GM21360 (cell line): ENCODE data around the gene UBAC1.
"Not testable (repeated sequence)": the region's sequence is repeated elsewhere in the genome, so short reads cannot be mapped to it uniquely, and the experiment has no call there.

Experiments used
- ATAC-seq: cut with Tn5 transposase; IDR thresholded peaks from one replicate; pipeline ENCODE4 v1.9.1; 2021; ENCODE audit warnings: mild to moderate bottlenecking, moderate library complexity; ENCODE audit not compliant: unreplicated experiment

The UBAC1 gene

DNA sequence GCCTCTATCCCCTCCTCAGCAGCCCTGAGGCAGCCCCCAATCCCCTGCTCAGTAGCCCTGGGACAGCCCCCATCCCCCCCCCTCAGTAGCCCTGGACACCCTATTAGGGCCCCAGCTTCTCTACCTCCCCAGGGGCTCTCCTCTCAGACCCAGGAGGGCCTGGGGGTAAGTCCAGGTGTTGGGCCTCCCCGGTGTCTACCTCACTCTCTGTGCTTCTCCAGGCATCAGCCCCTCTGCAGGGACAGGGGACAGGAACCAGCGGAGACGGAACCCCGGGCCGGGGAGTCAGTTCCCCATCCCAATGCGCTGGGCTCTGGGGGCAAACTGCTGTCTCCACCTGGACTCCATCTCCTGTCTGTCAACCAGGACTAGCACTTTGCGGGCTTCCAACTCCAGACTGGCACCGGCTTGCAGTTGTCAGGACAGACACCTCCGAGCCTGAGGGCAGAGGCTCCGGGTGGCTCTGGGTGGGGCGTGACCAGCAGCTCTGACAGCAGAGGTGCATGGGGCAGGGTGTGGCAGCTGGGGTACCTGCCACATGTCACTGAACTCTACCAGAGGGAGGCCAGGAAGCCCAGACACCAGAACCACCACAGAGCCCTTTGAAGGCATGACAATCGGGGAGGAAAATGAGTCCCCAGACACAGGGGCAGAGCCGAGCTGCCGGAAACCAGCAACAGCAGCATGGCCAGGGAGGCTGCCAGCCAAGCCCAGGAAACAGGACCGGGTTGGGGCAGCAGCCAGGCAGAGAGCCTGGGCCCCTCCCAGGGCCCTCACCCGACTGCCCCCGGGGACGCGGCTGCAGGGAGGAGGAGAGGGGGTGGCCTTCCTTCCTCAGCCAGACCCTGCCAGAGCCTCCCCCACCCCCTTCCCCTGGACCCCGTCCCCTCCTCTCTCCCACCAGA is 17.7 kb upstream of the UBAC1 start:
- no peak for ATAC-seq

DNA sequence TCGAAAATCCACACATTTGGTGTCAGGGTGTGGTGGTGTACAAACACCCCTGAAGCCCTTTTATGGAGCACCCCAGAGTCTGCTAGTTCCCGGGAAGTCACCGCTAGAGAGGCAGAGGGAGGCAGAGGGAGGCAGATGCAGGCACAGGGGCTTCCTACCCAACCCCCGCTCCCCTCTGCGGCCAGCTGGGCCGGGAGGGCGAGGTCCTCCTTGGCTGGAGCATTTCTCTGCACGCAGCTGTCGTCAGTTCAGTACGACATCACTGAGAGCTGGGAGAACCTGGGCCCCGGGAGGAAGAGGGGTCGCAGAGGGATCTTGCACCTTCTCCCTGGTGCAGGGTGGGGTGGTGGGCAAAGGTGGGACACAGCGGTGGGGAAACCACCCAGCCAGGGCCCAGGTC is 15.8 kb upstream of the UBAC1 start:
- no peak for ATAC-seq

DNA sequence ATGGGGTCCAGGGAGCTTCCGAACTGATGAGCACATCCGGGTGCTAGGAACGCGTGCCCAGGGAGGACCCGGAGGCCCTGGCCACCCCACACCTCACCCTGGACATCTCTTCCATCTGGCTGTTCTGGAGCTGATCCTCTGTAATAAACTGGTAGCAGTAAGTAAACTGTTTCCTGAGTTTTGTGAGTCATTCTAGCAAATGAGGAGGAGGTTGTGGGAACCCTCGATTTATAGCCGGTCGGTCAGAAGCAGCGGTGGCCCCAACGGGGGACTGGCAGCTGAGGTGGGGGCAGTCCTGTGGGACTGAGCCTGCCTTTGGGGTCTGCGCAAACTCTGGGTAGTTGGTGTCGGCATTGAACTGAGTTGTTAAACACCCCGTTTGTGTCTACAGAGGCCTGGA is 15.4 kb upstream of the UBAC1 start:
- no peak for ATAC-seq

DNA sequence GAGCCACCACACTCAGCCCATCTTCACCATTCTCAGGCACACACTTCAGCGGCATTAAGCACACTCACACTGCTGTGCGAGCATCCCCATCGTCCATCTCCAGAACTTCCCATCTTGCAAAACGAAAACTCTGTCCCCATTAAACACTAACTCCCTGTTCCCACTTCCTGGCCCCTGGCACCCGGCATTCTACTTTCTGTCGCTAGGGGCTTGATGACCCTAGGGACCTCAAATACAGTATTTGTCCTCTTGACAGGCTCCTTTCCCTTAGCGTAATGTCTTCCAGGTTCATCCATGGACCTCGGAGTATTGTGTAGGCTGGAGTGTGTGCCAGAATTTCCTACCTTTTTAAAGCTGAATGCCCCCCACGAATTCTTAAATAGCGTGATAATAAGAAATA is 14.7 kb upstream of the UBAC1 start:
- no peak for ATAC-seq

DNA sequence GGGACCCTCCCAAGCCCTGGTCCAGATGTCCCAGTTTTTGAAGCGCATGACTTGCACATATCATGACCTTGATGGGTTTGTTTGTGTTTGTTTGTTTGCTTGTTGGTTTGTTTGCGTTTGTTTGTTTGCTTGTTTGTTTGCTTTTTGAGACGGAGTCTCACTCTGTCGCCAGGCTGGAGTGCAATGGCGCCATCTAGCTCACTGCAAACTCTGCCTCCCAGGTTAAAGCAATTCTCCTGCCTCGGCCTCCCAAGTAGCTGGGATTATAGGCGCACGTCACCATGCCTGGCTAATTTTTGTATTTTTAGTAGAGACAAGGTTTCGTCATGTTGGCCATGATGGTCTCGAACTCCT is 13.0 kb upstream of the UBAC1 start:
- no peak for ATAC-seq

DNA sequence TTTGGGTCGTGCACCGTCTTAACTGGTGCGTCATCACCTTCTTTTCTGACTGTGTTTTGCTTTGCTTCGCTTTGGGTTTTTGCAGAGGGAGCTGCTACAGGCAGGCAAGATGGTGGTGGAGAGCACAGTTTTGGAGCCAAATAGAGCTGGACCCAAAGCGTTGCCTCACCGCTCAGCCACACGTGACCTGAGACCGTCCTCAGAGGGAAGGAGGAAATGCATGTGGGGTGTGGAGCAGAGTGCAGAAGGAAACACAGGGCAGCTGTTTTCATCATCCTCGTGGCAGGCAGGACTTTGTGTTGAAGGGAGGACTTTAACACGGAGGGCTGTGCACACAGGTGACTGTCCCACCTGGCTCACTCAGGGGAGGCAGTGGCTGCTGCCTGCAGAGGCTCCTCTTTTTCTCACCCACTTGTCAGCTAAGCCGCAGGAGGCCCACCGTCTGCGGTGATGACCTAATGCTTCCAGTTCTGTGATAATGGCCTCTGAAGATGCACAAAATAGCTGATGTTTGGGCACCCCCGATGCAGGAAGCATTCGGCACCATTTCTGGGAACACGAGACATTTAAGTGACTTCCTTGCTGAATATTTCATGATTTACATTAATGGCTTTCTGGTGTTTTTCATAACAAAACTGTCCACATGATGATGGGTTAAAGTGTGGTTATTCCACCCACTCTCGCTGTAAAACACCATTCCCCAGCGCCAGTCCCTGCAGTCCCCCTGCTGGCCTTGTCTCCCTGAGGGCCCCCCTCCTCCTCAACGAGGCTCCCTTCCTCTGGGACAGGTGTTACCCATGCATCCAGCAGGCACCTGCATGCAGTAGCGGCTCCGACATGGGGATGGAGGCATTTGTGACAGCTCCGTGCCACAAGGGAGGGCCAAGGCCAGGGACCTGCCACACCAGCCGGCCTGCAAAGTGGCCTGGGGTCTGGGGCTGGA is 12.4 kb upstream of the UBAC1 start:
- ATAC-seq = no peak

DNA sequence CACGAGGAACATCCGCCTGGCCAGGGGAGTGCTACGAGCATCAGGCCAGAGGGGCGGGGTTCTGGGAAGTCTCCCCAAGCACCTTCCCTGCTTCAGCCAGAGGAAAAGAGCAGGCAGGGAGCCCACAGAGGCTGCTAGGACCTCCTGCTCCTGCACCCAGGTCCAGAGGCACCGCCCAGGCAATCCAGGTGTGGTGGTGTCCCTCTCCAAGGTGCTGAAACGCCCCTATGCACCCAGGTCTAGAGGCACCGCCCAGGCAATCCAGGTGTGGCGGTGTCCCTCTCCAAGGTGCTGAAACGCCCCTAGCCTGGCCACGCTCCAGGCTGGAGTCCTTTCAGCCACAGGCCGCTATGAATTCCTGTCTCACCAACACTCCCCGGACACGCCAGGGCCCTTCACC is 10.7 kb upstream of the UBAC1 start:
- no peak for ATAC-seq

DNA sequence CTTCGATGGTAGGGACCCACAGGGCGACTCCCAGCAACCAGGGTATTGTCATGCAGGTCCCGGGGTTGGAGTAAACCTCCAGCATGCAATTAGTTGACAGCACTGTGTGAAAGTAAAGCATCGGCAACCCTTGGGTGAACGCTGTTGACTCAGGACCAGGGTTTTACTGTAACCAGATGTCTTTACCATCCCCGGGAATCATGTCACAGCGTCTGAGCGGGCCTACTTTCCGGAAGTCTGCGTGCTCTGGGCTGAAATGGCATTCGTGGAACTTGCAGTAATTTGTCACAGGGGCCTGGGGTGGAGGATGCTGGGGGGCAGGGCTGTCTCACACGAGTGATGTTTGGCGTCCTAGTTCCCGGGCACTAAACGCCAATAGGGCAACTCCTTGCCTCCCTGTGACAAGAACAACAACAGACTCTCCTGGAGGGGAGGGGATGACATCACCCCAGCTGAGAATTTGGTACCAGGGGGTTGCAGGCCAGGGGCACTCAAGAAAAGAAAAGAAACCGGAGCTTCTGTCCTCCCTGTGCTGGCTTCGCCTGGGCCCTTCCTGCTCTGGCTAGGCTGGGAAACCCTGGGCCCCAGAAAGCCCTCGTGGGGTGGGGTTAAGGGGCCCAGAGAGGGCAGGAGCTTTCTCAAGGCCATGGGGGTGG is 10.1 kb upstream of the UBAC1 start:
- no peak for ATAC-seq

DNA sequence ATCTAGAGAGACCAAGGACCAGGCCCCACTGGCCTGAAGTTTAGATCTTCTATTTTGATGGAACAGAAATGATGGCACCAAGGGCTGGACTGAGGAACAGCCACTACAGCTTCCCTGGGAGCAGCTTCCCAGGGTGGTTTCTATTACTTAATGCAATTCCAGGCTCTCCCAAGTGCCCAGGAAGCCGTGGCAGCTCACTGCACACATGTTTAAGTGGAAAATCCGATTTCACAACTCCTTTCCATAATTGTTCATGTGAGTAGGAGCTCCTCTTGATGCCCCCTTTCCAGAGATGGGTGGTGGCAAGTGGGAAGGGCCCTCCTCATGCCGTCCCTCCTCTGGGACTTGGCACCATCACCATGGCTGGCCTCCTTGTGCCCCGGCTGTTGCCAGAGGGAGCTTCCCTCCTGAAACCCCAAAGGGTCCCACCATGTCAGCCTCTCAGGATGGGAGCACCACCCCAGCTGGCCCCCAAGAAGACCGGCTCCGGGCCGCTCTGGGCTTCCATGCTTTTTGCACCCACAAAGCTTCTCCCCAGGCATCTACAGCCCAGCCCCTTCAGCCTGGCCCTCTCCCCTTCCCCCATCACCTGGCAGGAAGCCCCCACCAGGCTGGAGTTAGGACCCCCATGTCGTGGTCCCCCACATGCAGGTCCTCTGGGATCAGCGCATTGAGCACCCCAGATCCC is 9.1 kb upstream of the UBAC1 start:
- no peak for ATAC-seq

DNA sequence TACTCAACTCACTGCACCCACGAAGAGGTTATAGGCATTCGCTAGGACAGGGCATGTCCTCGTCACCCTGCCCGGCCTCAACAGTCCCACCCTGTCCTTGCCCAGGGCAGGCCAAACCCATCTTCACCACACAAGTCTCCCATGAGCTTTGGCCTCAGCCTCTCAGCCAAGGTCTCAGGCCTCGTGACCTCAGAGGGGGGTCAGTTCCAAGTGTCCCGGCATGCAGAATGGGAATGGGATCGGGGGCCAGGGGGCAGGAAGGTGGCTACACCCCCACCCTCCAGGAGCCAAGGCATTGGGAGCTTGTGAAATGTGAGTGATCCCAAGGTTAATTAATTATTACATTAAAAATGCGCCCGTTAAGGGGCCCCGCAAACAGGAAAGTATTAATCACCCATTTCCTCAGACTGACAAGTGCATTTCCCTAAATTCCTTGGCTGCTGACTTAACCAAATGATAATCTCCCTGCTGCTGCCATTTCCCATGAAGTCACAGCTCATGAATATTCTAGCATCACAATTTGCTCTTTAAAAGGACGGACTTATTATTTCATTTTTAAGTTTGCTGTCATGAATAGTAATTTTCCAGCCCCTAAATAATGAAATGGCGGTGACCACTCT is 8.0 kb upstream of the UBAC1 start:
- ATAC-seq = no peak

DNA sequence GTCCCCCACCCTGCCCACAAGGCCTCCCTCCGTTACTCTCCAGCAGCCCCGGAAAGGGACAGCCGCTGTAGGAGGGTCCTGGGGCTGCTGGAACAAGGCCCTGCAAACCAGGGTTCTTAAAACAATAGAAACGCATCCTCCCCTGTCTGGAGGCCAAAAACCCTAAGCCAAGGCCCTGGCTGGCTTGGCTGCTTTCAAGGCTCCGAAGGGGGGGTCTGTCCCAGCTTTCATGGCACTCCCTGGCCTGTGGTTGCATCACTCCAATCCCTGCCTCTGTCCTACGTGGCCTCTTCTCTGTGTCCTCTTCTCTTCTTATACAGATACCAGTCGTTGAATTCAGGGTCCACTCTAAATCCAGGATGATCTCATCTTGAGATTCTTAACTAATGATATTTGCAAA is 7.4 kb upstream of the UBAC1 start:
- no peak for ATAC-seq

DNA sequence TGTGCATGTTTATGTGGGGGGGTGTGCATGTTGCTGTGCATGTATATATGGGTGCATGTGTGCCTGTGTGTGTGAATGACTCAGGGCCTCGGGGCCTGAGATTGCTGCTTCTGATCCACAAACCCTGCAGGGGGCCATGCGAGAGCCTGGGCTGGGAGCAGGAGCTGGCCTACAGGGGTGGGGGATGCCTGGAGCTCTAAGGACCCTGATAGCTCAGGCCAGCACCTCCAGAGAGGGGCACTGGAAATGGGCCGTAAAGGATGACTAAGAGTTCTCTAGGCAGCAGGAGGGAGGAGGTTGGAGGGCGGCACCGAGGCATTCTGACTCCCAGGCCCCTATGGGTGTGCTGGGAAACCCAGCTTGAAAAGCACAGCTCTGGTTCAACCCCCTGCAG is 6.9 kb upstream of the UBAC1 start:
- no peak for ATAC-seq

DNA sequence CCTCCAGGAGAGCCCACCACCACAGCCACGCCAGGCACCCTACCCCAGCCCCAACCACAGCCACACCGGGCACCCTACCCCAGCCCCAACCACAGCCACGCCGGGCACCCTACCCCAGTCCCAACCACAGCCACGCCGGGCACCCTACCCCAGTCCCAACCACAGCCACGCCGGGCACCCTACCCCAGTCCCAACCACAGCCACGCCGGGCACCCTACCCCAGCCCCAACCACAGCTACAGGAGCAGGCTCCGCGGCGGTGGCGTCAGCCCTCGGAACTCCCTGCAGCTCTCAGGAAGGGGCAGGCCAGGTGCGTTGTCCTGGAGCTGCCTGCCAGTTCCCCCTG is 5.7 kb upstream of the UBAC1 start:
- ATAC-seq = not testable (repeated sequence)

DNA sequence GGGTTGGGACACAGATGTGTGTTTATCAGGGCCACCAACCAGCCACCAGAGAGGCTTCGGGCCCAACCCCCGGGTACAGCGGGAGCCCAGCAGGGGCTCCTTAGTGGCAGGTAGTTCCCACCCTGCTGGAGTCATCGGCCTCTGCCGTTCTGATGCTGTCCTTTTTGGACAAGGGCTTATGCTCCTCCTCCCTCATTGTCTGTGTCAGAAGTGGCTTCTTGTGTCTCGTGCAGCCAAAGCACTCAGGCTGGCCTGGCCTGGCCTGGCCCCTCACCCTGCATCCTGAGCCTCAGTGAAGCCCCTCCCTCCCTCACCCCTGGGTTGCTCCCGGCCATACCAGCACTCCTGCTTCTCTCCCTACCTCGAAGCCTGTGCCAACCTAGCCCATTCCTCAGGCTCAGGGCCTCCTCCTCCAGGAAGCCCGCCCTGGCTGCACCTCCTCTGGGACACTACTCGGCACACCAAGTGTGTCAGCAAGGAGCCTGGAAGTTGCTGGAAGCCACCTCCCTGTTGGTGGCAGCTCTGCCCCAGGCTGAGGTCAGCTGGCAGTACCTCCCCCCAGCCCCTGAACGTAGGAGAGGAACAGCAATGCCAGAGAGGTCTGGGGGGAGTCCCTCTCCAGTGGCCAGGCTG is 4.1 kb upstream of the UBAC1 start:
- ATAC-seq = no peak

DNA sequence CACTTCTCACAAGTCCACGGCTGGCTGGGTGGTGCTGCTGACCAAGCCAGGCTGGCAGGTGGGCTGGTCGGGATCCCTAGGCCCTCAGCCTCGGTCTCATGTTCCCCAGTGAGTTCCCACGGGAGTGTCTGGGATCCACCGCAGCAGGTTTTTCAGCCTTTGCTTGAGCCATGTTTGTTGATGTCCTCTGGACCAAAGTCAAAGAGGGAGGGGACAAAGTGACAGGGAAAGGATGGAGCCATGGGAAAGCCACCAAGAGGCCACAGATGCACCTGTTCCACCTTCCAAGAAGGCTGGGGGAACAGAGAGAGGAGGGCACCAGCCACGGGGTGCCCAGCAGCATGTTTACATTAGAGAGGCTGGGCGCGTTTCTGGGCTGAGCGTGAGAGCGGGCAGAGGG is 2.8 kb upstream of the UBAC1 start:
- no peak for ATAC-seq

DNA sequence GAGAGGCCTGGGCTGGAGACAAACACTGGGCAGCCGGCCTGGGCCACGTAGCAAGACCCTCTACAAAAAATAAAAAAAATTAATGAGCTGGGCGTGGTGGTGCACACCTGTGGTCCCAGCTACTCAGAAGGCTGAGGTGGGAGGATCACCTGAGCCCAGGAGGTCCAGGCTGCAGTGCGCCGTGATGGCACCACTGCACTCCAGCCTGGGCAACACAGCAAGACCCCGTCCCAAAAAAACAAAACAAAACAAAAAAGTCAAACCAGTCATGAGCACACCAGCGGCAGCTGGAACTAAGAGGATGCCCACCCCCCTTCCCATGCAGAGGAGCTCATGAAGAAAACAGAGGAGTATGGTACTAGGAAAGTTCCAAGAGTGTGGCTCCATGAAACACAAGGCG is 2.2 kb upstream of the UBAC1 start:
- ATAC-seq = no peak

DNA sequence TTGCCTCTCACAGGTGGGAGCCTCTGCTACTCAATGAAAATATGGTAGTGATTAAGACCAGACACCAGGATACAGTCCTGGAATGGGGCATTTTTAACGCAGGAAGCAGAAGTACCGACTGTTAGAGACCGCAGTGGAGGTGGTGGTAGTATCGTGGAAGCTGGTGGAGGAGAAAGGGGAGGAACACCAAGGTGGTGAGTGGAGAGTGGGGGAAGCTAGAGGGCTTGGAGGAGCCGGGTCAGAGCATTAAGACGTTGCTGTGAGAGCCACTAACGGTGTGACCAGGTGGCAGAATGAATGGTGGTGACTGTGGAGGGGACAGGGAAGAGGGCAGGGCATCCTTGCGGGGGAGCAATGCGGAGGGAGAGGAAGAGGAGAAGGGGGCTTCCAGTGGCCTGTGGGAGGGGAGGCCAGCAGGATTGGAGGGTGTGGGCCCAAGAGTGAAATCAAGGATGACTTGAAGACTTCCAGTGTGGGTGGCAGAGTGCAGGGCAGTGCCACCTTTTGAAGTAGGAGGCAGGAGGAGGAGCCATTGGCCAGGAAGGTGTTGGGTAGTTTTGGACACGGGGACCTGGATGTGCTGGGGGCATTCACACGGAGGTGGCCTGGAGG is 1.6 kb upstream of the UBAC1 start:
- ATAC-seq = no peak

DNA sequence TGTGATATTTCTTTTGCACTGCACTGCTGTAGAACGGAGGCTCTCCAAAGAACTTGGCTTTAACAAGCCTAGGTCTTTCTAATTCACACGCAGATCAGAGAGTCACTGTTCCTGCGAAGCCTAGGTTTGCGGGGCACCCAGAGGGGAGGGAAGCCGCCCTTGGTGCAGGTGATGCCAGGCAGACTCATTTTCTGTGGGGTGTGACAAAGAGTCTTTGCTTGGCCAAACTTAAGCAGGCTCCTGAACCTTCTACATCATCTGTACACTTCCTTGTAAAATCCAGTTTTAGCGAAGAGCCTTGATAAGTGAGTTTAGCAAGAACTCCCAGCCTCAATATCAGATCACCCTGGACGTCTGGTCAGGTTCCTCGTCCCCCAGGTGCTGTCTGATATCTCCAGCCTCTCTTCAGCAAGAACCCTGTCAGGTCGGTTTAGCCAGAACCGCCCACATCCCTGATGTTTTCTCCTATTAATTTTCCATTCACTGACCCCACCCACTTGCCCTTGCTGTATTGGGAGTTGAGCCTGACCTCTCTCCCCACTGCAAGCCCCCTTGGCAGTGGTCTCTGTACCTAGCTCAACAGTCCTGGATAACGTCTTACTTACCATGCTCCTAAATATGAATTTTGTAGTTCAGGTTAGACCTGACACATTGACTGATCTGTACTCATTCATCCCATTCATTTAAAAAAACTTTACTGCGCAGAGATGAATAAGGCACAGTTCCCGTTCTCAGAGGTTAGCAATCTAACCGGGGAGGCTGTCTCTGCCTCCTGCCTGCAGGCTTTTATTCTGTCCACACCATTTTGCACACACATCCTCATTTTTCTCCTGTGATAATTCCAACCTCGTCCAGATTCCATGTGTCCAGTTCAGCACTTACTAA is 880 bp upstream of the UBAC1 start:
- no peak for ATAC-seq
